Iris pigment epithelial cell (primary cell): ENCODE results near the gene F7.
"Not testable (repeated sequence)": the region's sequence is repeated elsewhere in the genome, so short reads cannot be mapped to it uniquely, and the experiment has no call there.

ENCODE experiments used
- DNase-seq: peaks from one replicate; pipeline ENCODE4 v3.0.0-alpha.2; 2011; ENCODE audit warnings: low read depth

Gene F7

DNA sequence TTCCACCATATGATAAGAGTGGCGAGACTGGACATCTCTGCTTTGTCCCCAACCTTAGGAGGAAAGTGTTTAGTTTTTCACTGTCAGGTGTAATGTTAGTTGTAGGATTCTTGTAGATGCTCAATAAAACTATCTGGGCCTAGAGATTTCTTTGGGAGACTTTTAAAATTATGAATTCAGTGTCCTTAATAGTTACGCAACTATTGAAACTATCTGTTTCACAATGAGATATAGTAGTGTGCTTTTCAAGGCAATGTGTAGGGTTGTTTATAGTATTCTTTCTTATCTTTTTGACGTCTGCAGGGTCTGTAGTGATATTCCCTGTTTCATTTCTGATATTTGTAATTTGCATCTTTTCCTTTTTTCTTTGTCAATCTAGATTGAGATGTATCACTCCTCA lies 33.2 kb upstream of the F7 start:
- DNase-seq, result no peak

DNA sequence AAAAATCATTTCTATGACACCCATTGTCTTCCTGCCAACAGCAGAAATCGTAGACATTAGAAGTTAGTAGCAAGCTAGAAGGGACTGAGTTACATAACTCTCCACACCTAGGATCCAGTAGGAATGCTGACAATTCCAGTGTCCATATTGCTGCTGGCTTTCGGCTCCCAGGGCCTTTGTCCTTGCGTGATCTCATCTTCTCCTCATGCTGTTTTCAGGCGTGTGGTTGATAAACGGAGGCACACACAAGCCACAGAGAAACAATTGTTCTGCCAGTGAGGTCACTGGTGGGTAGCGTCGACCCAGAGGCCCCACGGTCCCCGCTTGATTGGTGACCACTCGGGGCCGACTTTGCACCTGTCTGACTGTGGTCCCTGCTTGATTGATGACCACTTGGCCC lies 31.6 kb upstream of the F7 start:
- no peak for DNase-seq

DNA sequence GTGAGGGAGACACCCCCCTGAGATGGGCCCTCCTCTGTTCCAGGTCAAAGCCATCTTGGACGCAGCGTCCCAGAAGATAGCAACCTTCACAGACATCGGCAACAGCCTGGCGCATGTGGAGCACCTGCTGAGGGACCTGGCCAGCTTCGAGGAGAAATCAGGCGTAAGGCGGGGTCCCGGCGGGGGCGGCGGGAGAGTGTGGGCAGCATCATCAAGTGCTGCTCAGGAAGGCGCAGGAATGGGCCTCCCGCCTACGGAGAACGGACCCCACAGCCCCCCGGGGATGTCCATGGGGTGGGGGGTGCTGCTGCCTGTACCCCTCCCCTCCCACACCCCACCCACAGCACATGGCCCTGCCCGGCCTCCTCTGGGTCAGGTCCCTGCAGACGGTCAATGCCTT lies 31.2 kb upstream of the F7 start:
- DNase-seq, result no peak

DNA sequence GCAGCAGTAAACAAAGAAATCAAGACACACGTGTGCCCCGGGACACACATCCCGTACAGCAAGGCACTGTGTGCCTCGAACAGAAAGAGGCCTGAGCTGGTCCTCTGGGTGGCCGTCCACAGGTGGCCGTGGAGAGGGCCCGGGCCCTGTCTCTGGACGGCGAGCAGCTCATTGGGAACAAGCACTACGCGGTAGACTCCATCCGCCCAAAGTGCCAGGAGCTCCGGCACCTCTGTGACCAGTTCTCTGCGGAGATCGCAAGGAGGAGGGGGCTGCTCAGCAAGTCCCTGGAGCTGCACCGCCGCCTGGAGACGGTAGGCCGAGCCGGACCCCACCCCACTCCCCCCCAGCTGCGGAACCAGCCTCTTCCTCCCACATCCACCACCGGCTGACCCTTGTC lies 30.7 kb upstream of the F7 start:
- no peak for DNase-seq

DNA sequence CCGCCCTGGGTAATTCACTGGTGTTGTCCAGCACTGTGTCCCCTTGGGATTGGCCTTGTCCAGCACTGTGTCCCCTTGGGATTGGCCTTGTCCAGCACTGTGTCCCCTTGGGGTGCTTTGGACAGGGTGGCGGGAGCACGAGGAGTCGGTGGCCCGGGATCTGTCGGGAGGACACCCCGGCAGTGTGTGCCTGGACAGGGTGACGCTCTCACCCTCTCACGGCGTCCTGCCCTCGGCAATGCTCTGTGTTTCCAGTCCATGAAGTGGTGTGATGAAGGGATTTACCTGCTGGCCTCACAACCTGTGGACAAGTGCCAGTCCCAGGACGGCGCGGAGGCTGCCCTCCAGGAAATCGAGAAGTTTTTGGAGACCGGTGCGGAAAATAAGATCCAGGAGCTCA lies 29.9 kb upstream of the F7 start:
- no peak for DNase-seq

DNA sequence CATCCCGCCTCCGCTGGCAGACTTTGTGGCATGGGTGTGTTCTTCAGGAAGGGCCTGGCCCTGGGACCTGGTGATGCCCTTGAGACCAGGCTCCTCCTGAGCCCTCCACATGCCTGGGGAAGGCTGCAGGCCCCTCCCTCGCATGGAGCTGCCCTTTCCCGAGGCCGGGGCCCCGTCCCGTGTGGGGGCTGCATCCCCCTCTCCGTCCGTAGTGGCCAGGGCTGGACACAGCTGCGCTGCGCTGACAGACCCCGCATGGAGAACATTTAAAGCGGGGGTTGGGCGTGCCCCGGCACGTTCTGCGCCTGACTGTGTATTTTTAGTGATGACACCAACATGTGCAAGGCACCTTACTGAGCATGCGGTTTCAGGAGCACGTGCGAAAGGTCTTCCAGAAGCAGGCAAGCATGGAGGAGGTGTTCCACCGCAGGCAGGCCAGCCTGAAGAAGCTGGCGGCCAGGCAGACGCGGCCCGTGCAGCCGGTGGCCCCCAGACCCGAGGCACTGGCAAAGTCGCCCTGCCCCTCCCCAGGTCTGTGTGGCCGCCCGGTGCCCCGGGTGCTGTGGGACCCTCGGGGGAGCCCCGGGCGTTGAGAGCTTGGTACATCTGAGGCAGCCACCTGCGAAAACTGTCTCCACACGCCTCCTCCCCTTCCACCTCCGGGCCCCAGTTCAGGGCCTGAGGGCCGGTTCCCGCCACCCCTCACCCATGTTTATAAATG lies 28.8 kb upstream of the F7 start:
- no peak for DNase-seq

DNA sequence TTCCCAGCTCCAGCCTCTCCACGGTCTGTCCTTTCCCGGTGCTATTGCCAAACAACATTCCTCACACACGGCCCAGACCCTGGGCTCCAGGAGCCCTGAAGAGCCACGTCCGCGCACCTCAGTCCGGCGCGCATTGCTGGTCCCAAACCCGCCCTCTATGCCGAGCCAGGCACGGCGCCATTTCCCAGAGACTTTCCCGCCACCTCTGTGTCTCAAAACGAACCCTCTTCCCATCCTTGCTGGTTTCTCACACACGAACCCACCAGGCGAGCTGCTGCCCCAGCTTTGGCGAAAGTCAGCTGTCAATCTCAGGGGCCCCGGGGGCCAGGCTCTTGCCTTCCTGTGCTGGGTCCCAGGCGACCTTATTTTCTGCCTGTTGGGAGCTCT lies 28.0 kb upstream of the F7 start:
- DNase-seq, result no peak

DNA sequence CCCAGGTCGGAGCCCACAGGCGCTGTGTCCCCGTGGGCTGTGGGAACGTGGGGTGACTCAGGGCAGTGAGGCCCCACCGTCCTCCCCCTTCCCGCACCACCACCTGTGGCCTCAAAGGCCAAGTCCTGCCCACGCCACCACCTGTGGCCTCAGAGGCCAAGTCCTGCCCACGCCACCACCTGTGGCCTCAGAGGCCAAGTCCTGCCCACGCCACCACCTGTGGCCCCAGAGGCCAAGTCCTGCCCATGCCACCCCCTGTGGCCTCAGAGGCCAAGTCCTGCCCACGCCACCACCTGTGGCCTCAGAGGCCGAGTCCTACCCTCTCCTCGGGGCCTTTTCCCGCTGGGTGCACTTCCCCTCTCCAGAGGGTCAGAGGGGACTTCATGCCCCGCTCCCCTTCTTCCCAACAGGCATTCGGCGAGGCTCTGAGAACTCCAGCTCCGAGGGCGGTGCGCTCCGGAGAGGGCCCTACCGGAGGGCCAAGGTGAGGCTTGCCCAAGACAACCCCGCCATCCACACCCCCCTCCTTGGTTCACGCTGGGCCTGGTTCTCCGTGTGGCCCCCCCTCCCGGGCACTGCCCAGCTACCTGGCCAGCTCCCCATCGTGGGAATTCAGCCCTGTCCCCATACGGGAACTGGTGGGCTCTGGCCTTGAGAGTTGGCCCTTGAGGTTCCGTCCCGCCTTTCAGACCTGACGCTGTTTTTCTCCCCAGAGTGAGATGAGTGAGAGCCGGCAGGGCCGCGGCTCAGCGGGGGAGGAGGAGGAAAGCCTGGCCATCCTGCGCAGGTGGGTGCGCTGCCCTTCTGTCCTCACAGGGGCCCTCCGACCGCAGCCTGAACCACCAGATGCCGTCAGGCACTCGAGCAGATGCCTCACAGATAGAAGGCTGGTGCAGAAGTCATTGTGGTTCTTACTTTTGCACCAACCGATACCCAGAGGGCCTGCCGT lies 27.4 kb upstream of the F7 start:
- no peak for DNase-seq

DNA sequence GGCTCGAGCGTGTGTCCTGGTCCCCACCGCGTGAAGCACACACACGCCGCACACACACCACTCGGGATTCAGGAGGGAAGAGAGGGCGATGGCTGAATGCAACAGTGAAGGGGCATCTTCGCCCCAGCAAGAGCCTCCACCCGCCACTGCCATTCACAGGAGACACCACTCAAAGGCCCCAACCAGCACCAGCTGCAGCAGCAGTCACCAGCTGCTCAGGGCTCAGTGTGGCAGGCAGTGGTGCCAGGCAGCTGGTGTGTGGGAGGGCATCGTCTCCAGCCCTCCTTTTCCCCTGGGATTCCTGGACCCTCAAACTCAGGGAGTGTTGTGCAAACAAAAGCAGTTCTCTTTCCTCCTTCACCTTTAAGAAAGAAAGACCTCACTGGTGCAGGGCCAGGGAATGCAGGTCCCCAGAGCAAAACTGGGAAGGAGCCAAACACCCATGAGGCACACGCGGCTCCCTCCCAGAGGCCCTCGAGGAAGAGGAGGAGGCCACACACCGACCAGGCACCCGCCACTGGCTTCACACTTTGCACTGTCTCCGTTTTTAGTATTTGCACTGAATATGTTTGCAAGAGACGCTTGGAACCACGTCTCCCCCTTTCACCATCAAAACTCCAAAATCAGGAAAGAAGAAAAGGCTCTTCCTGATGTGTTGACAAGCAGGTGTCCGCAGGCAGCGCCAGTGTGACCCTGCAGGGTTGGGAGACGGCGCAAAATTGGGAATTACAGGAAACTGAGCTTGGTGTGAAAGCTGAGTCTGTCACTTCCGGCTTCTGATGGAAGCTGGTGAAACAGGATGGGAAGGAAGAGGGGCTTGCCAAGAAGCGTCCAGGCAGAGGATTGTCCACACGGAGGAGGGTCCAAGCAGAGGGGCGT lies 26.4 kb upstream of the F7 start:
- DNase-seq, result no peak

DNA sequence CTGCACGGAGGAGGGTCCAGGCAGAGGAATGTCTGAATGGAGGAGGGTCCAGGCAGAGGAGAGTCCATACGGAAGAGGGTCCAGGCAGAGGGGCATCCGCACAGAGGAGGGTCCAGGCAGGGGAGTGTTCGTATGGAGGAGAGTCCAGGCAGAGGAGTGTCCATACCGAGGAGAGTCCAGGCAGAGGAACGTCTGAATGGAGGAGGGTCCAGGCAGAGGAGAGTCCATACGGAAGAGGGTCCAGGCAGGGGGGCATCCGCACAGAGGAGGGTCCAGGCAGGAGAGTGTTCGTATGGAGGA lies 25.9 kb upstream of the F7 start:
- not testable (repeated sequence) for DNase-seq

DNA sequence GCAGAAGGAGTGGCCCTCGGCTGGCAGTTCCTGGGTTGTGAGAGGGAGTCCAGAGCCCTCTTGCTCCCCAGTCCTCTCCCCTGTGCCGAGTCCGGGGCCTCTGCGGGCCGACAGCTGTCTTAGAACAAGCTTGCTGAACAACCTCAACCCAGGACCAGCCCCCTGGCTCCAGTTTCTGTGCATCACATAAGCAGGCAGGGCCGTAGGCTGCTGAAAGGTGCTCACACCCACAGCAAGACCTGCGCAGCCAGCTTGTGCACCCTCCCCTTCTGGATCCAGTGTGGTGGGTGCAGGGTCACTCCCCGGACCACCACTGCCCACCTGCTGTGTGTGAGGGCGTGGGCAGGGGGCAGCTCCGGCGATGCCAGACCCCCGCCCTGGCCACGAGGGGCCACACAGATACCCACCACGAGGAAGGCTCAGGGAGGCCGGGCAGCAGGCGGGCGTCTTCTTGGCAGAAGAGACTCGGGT lies 25.2 kb upstream of the F7 start:
- no peak for DNase-seq

DNA sequence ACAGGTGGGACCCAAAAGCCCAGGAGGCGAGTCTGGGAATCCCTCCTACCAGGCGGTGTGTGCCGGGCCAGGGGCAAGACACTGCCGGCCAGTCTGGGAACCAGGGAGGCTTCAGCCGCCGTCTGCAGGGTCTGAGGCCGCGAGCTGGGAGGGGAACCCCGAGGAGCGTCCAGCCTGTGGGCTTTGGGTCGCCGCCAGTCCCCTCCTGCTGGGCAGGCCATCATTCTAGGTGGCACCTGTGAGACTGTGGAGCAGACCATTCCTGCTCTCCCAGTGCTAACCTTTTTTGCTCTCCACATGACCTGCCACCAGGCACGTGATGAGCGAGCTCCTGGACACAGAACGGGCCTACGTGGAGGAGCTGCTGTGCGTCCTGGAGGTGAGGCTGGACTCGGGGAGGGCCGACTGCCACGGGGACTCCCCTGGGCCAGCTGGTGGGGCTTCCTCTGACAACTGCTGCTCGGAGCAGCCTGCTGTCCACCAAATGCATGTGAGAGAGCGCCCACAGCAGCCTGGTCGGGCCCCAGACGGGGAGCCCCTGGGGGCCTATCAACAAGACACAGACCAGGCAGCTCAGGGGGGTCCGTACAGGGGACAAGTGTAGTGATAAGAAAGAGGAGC lies 24.6 kb upstream of the F7 start:
- no peak for DNase-seq

DNA sequence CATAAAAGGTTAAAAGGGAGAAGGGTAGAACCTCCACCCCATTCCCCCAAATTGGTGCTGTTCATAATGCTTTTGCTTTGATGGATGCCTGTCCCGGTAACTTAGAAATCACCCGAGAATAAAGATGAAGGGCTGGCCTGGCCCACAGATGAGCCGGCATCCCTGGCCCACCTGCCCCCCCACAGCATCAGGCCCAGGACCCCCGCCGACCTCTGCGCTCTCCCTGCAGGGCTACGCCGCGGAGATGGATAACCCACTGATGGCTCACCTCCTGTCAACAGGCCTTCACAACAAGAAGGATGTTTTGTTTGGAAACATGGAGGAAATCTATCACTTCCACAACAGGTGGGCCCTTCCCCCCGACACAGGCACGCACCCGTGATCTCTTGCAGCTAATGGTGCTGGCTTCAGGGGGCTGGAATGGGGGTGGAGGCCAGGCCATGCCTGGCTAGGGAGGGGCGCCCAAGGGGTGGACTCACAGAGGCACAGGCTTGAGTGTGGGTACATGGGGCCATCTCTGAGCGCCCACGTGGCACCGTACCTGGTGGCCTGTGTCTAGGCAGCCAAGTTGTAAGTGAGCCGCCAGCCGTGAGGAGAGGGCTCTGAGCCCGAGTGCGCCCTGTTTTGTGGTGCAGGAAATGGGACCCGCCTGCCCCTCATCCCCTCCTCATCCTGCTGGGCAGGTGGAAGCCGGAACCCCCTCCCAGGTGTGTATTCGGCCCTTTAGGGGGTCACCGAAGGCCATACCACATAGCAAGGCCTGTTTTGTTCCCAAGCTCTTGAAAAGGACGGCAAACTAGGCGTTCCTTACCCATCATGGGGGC lies 23.2 kb upstream of the F7 start:
- DNase-seq, result no peak

DNA sequence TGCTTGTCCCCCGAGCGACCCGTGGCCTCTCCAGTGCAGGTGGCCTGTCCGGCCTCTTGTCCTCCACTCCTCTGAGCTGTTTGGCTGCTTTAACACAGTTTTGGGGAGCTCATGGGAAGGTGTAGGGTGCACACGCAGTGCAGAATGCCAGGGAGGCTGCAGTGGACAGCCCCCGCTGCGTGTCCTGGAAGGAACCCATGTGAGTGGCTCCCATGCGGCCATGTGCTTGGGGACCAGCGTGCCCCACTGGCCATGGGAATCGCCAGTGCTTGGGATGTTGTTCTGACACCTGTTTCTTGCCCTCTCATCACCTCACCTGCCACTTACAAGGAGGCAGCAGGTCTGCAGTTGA lies 22.6 kb upstream of the F7 start:
- DNase-seq, result no peak

DNA sequence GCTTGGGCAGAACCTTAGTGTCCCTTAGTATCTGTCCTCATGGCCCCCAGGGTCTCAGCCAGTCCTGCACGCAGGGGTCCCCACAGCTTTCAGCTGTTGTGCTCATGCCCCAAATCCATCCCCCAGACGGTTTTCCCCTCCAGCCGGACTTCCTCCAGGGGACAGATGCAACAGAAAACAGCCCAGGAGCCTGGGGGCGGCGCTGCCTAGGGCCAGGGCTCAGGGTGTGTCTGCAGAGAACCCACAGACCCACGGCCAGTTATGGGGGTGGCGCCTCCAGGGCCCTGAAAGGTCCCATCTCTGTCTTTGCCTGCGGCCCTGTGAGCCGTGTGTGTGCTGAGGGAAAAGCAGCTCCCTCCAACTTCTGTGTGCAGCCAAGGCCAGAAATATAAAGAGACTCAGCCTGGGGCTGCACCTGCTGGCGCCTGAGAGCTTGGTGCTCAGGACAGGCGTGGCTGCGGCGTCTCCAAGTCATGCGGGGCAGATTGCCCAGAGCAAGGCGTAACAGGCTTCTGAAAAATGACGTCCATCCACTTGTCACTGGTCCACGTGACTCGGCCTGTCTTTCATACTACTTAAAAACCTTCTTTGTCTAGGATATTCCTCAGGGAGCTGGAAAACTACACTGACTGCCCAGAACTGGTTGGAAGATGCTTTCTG lies 22.1 kb upstream of the F7 start:
- DNase-seq, result no peak

DNA sequence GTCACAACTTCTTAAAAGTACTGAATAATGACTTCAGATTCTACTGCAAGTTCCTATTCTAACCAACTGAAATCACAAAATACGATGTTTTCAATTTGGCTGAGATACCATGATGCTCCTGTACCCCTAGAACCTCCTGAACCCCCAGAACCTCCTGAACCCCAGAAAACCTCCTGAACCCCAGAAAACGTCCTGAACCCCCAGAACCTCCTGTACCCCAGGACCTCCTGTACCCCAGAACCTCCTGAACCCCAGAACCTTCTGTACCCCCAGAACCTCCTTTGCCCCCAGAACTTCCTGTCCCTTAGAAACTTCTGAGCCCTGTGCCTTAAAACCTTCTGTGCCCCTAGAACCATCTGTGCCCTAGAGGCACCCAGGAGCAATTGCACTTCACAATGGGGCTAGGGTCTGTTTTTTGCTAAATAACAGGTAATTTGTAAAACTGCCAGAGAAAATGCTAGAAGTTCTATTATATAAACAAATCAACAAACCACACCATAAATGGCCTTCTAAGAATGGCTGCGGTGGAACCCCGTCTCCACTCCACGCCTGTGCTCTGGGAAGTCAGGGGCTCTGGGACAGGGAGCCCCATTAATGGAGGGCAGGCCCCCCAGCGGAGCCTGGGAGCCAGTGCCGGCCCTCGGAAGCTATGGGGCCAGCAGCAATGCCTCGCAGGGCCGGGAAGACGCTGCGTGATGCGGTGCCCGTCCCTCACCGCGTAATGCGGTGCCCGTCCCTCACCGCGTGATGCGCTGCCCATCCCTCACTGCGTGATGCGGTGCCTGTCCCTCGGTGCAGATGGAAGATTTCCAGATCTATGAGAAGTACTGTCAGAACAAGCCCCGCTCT lies 21.3 kb upstream of the F7 start:
- DNase-seq, result no peak

DNA sequence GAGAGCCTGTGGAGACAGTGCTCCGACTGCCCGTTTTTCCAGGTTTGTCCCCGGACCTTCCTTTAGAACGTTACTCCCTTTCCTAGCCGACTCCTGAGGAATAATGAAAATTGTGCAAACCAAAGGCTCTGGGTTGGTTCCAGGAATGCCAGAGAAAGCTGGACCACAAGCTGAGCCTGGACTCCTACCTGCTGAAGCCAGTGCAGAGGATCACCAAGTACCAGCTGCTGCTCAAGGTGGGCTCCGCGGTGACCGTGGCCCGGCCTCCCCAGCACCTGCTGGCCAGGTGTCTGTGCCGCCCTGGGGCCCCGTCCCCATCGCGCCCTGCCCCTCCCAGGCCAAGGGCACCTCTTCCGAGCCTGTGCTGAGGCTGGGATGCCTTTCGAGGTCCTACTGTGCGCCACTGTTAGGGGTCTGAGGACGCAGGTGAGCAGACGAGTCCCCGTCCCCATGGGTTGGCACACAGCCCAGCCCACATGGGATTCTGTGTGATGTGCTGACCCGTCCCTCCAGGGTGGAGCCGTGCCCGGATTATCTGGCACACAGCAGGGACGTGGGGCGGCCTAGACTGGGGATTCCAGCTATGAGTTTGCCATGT lies 20.5 kb upstream of the F7 start:
- DNase-seq, result no peak

DNA sequence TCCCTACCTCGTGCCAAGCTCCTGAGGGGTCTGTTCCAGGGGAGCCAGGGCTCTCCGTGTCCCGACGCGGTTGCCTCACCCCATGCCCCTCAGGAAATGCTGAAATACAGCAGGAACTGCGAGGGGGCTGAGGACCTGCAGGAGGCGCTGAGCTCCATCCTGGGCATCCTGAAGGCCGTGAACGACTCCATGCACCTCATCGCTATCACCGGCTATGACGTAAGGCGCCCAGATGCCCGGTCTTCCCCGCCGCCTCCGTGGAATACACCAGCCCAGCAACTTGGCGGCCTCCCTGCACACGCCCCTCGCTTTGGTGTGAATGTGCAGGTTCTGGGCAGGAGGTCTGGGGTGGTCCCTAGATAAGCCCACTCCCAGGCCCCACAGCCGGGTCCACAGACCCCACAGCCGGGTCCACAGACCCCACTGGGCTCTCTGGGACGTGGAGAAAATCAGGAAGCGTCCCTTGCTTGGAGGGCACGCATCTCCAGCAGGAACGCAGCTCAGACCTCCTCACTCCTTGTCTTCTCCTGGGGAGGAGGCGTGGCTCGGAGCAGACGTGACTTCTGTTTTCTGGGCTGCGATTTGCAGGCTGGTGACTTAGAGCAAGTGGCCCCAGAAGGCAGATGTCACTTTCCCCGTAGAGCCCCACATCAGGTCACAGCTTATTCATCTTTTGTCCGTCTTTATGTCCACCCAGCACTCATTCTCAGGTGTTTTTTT lies 19.4 kb upstream of the F7 start:
- no peak for DNase-seq
